MM.1S (cell line): ENCODE measurements around the gene IL1F10.

Experiments used
- CTCF ChIP-seq: fragments of 300-600 bp; sonication (generic); IDR thresholded peaks from 2 replicates; pipeline ENCODE4 v1.5.1; 2016; ENCODE audit warnings: antibody characterized with exemption, low read length, mixed read lengths
- EZH2 ChIP-seq: fragments of 300-600 bp; sonication (generic); optimal IDR thresholded peaks from 2 replicates; pipeline ENCODE3; 2017; ENCODE audit warnings: low read depth, mild to moderate bottlenecking, antibody characterized with exemption, low read length, mixed read lengths

- TF ChIP-seq EZH2 = no peak
- no peak for TF ChIP-seq CTCF
These were observed 35.0 kb upstream of the IL1F10 start for GRCh38 chr2:113032737-113033136.
